Activated CD8-positive, alpha-beta memory T cell treated with anti-CD3 and anti-CD28 coated beads for 48 hours (primary cell): ENCODE measurements around the gene SRGAP2.
"Not testable (repeated sequence)": the region's sequence is repeated elsewhere in the genome, so short reads cannot be mapped to it uniquely, and the experiment has no call there.

Experiments used
- DNase-seq, 3 experiments: peaks; one replicate each; pipeline ENCODE4 v3.0.0-alpha.2; 2020; ENCODE audit warnings: low read depth in 2 of 3, low spot score in 2 of 3

The SRGAP2 gene

DNA sequence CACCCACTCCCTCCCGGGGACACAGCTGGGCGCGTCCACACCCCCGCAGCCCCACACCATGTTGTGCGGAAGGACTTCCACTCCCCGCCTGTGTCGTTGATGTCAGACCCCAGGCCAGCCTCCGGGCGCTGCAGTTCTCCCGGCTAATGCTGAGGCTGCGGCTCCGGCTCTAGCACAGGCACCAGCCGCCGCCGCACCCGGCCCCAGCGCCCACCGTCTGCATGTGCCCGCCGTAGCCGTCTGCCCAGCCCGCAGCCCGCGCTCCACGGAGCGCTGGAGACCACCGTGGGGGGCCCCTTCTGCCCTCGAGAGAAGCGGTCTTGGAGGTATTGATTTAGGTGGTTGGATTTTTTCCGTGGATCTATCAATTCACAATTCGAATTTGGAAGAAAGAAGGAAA, 2.2 kb downstream of the SRGAP2 start:
- not testable (repeated sequence) for DNase-seq

GRCh38 chr1:206210802-206211201, 7.5 kb downstream of the SRGAP2 start:
- DNase-seq: not testable (repeated sequence)

DNA sequence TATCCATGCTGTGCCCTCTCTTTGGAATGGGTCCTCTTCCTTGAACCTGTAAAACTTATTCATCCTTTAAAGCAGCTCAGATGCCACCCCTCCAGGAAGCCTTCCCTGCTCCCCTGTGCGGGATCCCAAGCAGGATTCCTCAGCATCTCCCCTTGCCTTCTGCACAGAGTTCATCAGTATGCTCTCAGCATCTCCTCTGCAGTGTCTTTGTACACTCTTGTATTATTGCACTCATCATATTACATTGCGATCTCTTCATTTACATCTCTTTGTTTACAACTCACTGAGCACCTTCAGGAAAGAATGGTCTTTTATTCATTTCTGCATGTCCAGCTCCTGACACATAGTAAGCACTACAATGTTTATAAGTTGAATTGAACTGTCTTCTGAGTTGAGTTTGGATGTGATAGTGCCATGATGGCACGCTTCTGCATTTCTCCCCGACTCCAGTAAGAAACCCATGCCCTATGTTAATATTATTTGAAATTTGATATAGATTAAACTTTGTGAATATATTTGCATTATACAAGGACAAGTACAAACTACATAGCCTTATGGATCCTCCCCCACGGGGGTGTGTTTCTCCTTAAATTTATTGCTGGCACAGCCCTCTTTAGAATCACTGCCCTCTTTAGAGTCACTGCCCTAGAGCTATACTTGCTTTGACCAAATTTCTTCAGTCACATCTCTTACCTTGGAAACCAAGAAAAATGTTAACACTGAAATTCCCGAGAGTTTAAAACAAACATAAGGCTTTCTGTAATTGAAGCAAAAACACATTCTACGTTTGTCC, 12.5 kb downstream of the SRGAP2 start:
- not testable (repeated sequence) for DNase-seq

DNA sequence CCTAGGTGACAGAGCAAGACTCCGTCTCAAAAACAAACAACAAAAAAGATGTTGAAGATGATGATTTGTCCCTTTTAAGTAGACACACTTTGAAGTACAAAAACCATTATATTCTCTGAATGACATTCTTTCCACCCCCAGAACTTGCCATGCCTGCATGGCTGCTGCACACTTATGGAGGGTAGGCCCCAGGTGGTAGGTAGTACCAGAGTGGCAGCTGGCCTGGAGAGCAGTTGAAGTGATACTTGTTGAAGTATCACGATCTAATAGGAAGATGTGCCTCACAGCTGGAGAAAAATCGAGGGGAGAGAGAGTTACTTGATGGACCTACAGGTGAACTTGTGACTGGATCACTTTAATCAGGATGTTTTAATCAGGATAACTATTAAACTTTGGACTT, 14.9 kb downstream of the SRGAP2 start:
- DNase-seq: not testable (repeated sequence)

DNA sequence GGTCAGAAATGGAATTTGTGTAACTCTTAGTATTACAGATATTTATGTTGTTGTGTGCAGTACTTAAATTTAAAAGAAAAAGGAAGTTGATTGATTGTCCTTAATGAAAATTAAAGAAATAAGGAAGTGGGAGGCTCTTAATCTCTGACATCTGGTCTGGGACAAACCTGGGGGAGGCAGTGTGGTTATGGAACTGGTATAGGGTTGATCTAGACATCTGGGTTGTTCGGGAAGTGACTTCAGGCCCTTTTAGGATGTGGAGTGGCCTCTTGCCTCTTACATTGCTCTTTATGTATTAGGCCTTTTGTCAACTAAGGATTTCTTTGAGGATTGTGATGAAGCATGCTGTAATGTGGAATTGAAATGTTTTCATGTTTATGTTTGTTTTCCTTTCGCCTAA, 15.4 kb downstream of the SRGAP2 start:
- not testable (repeated sequence) for DNase-seq

DNA sequence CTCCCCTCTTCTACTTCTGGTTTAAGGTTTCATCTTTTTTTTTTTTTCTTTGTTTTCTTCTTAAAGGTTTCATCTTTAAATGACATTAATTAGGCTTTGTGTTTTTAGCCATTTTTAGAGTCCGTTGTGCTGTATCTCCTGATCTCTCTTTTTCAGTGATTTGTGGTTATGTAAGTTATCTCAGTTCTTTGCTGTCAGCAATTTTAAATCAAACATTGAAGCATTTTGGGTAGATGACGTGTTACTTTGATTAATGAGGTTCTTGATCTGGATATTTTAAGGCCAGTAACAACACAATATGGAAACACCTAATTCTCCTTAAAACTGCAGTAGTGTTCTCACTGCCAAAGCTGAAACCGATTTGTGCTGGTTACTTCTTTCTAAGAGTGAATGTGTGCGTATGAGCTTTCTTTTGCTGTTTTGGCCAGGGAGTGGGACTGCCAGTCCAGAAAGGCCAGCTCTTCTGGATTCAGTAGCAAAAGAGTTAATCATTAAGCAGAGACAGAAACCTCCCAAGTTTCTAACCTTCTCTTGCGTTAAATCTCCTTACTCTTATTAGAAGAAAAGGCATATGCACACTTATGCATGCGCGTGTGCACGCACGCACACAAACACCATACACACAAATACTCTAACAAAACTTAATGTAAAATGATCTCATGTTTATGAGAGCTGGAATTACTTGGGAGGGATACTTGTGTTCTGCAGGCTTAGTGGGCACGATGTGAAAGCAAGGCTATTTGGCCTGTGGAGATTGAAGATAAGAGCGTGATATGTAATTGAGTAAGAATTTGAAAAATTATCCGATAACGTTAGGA, 16.4 kb downstream of the SRGAP2 start:
- DNase-seq: not testable (repeated sequence)

DNA sequence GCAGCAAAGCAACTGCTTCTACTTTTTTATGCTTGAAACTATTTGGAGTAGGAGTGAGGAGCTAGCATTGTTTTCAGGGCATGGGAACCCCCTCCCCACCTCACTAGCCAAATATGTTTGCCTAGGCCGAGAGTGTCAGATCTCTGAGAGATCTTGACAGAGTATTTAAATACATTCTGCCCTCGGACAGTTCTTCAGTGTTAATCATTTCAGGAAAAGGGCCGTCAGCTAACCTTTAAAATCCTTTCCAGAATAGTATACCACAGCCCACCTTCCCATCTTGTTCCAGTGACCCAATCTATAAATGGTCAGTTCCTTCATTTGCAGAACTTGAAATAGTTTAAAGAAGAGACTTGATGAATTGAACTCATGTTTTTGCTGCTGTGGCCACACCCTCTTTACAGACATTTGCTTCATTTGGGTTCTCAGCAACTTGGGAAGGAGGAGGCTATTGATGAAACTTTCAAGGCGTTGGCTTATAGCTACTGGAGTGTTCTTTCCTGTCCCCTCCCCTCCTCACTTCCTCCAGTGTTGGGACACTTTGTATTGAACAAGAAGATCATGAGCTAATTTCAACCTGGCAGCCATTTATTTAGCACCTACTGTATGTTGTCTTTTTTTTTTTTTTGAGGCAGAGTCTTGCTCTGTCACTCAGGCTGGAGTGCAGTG, 17.1 kb downstream of the SRGAP2 start:
- DNase-seq: not testable (repeated sequence)

DNA sequence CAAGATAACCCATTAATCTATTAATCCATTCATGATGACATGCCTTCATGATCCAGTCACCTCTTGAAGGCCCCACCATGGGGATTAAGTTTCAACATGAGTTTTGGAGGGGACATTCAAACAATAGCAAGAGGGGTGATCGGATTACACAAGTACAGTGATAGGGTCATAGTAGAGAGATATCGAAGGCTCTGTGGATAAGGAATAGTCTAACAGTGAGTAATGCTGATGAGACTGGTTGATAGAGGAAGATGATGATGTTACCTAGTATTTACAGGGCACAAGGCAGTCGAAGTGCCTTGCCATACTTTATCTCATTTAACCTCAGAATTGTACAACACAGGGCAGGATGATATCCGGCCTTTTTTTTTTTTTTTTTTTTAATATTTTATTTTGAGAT, 18.2 kb downstream of the SRGAP2 start:
- not testable (repeated sequence) for DNase-seq

DNA sequence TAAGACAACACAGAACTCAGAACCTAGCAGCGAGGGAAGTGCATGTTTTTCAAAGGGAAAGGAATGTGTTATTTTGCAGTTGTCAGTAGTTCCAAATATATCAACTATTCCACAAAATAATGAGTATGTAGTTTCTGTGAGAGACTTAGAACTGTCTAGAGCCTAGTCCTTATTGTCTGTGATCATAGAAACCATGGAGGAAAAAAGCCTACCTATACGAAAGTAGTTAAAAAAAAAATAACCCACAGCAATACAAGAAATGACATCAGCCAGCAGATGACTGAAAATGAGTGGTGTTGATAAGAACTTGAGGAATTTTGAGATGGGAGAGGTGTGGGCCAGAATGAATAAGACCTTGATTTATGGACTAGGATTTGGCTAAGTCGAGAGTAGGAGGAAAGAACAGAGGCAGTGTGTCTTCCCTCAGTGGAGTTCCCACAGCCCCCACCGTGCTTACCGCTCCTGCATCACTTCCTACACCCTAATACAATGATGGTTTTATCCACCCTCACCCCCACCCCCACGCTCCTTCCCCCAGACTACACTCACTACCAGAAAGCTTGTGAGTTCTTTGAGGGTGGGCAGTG, 20.9 kb downstream of the SRGAP2 start:
- DNase-seq: not testable (repeated sequence)

- not testable (repeated sequence) for DNase-seq
These were observed 22.0 kb downstream of the SRGAP2 start for GRCh38 chr1:206225386-206225785.

- DNase-seq: not testable (repeated sequence)
These were observed 23.5 kb downstream of the SRGAP2 start for GRCh38 chr1:206226886-206227285.

DNA sequence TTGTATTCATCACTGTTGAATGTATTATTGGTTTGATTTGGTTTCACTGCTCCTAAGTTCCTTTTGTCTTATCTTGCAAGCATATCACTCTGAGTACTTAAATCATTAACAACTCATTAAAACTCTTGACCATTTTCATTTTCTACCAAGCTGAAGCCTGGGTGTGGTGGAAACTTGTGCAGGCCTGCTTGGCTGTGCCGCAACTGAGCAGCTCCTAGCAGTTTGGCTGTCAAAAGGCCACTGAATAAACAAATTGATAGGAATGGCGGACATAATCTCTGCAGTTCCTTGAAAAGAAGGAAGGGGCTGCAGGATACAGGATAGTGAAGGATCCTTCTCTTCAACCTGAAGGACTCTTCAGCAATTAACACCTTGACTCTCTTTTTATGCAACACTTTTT, 25.9 kb downstream of the SRGAP2 start:
- not testable (repeated sequence) for DNase-seq

DNA sequence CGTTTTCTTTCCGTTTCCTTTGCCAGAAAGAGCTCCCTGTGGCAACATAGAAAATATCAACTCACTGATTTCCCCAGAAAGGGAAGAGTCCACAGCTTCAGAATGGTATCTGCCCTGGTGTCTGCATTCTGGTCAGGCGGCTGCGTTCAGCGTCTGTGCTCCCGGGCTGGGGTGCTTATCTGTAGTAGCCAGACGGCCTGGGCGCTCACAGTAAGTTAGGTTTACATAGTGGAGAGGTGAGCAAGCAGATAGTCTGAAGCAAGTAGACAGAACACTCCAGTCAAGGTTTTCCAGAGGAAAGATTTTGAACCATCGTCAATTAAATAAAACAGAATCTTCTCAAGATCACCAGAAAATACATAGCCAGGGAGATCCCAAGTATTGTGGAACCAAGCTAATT, 28.6 kb downstream of the SRGAP2 start:
- not testable (repeated sequence) for DNase-seq

- DNase-seq: not testable (repeated sequence)
These were observed 29.8 kb downstream of the SRGAP2 start for GRCh38 chr1:206232970-206233645.

DNA sequence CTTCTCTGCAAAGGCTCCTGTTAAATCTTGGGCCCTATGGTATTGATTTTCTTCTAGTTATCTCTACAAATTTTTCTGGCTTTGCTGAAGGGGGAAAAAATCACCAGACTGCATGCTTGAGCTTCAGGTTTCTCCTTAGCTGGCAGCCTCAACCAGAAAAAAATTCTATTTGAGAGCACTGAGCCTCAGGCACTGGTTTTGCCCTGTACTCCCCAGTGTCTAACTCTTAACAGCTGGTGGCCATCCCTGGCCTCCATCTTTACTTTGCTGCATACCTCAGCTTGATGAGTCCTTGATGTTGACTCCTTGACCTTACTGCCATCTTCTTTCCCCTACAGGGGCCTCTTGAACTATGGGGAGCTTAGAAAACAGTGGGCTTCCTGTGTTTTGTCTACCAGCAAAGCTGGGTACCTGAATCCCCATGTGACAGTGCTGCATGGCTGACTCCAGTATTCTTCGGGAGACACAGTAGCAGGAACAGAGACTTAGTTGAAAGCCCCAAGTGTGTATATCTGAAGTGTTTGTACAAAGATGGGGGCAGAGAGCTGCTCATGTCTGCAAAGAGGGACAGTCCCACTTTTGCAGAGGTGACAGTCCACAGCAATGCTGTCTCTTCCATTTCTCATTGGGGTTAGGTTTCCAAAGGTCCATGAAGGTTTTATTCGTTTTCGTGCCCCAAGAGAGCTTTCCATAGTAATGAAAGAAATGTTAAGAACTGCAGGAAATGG, 31.0 kb downstream of the SRGAP2 start:
- DNase-seq: not testable (repeated sequence)

GRCh38 chr1:206235190-206235589, 31.8 kb downstream of the SRGAP2 start:
- DNase-seq: not testable (repeated sequence)

DNA sequence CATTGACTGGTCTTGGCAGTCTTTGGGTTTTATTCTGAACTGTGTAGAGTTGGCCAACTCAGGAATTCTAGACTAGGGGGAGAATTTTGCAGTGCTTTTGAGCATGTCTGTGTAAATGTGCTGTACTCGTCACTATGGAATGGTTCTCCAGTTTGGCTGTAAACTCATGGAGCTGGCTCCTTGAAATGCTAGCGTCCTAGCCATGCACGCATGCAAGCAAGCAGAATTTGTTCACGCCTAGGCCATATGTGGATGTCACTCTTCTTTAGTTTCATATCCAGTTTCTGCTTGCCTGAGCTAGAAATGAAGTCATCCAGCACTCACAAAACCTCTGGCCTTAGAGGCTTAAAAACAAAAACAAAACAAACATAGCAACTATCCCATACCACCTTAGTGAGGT, 36.9 kb downstream of the SRGAP2 start:
- DNase-seq: not testable (repeated sequence)

GRCh38 chr1:206243335-206243734, 40.0 kb downstream of the SRGAP2 start:
- not testable (repeated sequence) for DNase-seq

DNA sequence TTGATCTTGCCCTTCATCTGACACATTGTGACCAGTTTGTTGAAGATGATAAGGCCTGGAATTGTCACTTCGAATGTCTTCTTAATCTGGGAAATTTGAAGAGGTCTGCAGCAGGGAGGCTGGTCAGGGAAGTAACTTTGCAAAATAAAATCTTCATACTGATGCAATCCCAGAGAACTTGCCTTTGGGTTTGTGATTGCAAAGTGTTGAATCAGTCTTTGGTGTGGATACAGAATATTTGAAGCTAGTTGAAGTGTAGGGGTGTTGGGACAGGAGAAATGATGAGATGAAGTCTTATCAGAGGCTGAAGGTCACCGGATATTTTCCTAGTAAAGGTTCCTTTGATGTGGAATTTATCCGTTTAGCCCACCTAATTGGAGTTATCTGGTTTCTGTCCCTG, 42.1 kb downstream of the SRGAP2 start:
- DNase-seq: not testable (repeated sequence)
